Measurements from ENCODE around the gene PRKACA.
A peak's percentile ranks its signal among the peaks of the same experiment; 100 is the strongest.

GRCh38 chr19:14113762-14114414, 3.7 kb downstream of the PRKACA start:
- 0 out of 2 replicates have a peak, but pooled peaks have one; percentile 22 for TF ChIP-seq CTCF (conservative IDR thresholded peaks at IDR 0.05)
- TF ChIP-seq ZFX (IDR thresholded peaks at IDR 0.05): no peak

Data from C4-2B (cell line).